KBM-7 (cell line): ENCODE measurements around the gene TUB.

Source experiments
- DNase-seq: peaks from one replicate; pipeline ENCODE4 v3.0.0-alpha.2; 2015
- in situ Hi-C: fragments of 300-500 bp; cut with MboI; formaldehyde crosslinking; loops from 2 replicates; pipeline ENCODE4 v1.14.3; 2020; ENCODE audit warnings: low sequenced_read_pairs, low pct_unique_long_range_greater_than_20kb, mixed read lengths

TUB gene

GRCh38 chr11:8099291-8099899 is 18.4 kb downstream of the TUB start:
- DNase-seq, result peak; percentile 79
- in situ Hi-C loops, result no loop called here

- in situ Hi-C loops, result no loop called here
- DNase-seq, result no peak
These were observed 19.1 kb downstream of the TUB start for GRCh38 chr11:8100158-8100557.

- in situ Hi-C loops, result no loop called here
- no peak for DNase-seq
These were observed 19.6 kb downstream of the TUB start for GRCh38 chr11:8100605-8101004.

- in situ Hi-C loops, result no loop called here
- no peak for DNase-seq
These were observed 20.4 kb downstream of the TUB start for GRCh38 chr11:8101421-8101820.

- in situ Hi-C loops, result no loop called here
- no peak for DNase-seq
These were observed 21.4 kb downstream of the TUB start for GRCh38 chr11:8102296-8102915.

- in situ Hi-C loops, result no loop called here
- DNase-seq, result no peak
These were observed 22.0 kb downstream of the TUB start for GRCh38 chr11:8102965-8103364.

GRCh38 chr11:8103909-8104308 is 22.9 kb downstream of the TUB start:
- in situ Hi-C loops, result no loop called here
- no peak for DNase-seq

GRCh38 chr11:8105133-8105532 is 24.1 kb downstream of the TUB start:
- DNase-seq, result no peak
- in situ Hi-C loops, result no loop called here

GRCh38 chr11:8105666-8106065 is 24.7 kb downstream of the TUB start:
- in situ Hi-C loops, result no loop called here
- no peak for DNase-seq

GRCh38 chr11:8106679-8107078 is 25.7 kb downstream of the TUB start:
- DNase-seq, result no peak
- in situ Hi-C loops, result no loop called here

- no peak for DNase-seq
- in situ Hi-C loops, result no loop called here
These were observed 26.6 kb downstream of the TUB start for GRCh38 chr11:8107642-8108041.

GRCh38 chr11:8108421-8108820 is 27.4 kb downstream of the TUB start:
- in situ Hi-C loops, result no loop called here
- DNase-seq, result no peak

GRCh38 chr11:8109675-8110074 is 28.7 kb downstream of the TUB start:
- no peak for DNase-seq
- in situ Hi-C loops, result no loop called here

- no peak for DNase-seq
- in situ Hi-C loops, result no loop called here
These were observed 29.4 kb downstream of the TUB start for GRCh38 chr11:8110396-8110795.

GRCh38 chr11:8111636-8112035 is 30.6 kb downstream of the TUB start:
- DNase-seq, result no peak
- in situ Hi-C loops, result no loop called here

GRCh38 chr11:8122173-8122764 is 41.3 kb downstream of the TUB start:
- in situ Hi-C loops, result no loop called here
- no peak for DNase-seq

GRCh38 chr11:8126649-8127289 is 45.8 kb downstream of the TUB start:
- no peak for DNase-seq
- in situ Hi-C loops, result no loop called here

- in situ Hi-C loops, result no loop called here
- no peak for DNase-seq
These were observed 46.4 kb downstream of the TUB start for GRCh38 chr11:8127447-8127846.

GRCh38 chr11:8138526-8138925 is 57.5 kb downstream of the TUB start:
- in situ Hi-C loops, result no loop called here

GRCh38 chr11:8149726-8150125 is 68.7 kb downstream of the TUB start:
- in situ Hi-C loops, result no loop called here
- no peak for DNase-seq

More at GRCh38 chr11:8138526-8138925, 57.5 kb downstream of the TUB start:
- DNase-seq, result no peak
